A549 (cell line): ENCODE results near the gene SLC39A3. TPM values are rescaled to one million over a fixed set of nuclear protein-coding genes. Genes with fewer than 3 reads are reported as not detected.

Source experiments
- ATAC-seq, 2 experiments: fragments of 200-7000 bp in 1 of 2; fragments of >200 bp in 1 of 2; cut with Nextera tagmentation in 1 of 2; cut with Tn5 transposase in 1 of 2; 3 replicates each; pipeline versions ENCODE4 v1.8.0 to v1.9.1; 2018 to 2020; ENCODE audit warnings: mild to moderate bottlenecking in 1 of 2, moderate library complexity in 1 of 2
- CTCF ChIA-PET: fragments of 300-600 bp; sonication (Branson Sonifier 250); formaldehyde crosslinking; extraction: SDS; loops from one replicate; lab custom pipeline; 2021; ENCODE audit warnings: antibody characterized with exemption, inconsistent platforms; lab: Yijun Ruan, JAX
- POLR2A ChIA-PET: fragments of 350-600 bp; formaldehyde crosslinking; extraction: SDS; loops from one replicate; lab custom pipeline; 2021; ENCODE audit warnings: antibody characterized with exemption, inconsistent platforms; lab: Yijun Ruan, JAX
- DNase-seq, 2 experiments: peaks; one replicate each; pipeline versions ENCODE4 v3.0.0 to v3.0.0-alpha.2; 2011 to 2016; ENCODE audit warnings: low read depth in 1 of 2, low spot score in 1 of 2
- FAIRE-seq: peaks from 2 replicates; lab custom pipeline; 2011; peaks lifted over from hg19 to GRCh38; lab: Jason Lieb, UNC
- H3K27ac ChIP-seq, 2 experiments: fragments of >200 bp; sonication (Bioruptor Twin); formaldehyde crosslinking; 3 replicates each; pipeline ENCODE4 v1.5.1; 2016 to 2017
- H3K4me1 ChIP-seq: fragments of >200 bp; sonication (Bioruptor Twin); formaldehyde crosslinking; 3 replicates; pipeline ENCODE4 v1.6.1; 2016
- H3K4me2 ChIP-seq: fragments of >200 bp; sonication (Bioruptor Twin); formaldehyde crosslinking; 3 replicates; pipeline ENCODE4 v1.6.1; 2016
- H3K4me3 ChIP-seq: fragments of >200 bp; sonication (Bioruptor Twin); formaldehyde crosslinking; 3 replicates; pipeline ENCODE4 v1.5.1; 2016
- H3K9me3 ChIP-seq: fragments of >200 bp; sonication (Bioruptor Twin); formaldehyde crosslinking; 3 replicates; pipeline ENCODE4 v1.6.1; 2016
- CBX8 ChIP-seq: fragments of 200-600 bp; sonication (generic); IDR thresholded peaks from 2 replicates; pipeline ENCODE4 v1.6.1; 2016
- CEBPB ChIP-seq, 2 experiments: fragments of >200 bp in 1 of 2; sonication (Bioruptor Twin) in 1 of 2; formaldehyde crosslinking in 1 of 2; IDR thresholded peaks; 2 replicates each; pipeline ENCODE4 v1.6.1; 2012 to 2016
- CHD4 ChIP-seq: fragments of 200-600 bp; sonication (generic); IDR thresholded peaks from 2 replicates; pipeline ENCODE4 v1.6.1; 2016; ENCODE audit warnings: antibody characterized with exemption, mild to moderate bottlenecking, borderline replicate concordance
- E2F6 ChIP-seq: IDR thresholded peaks from 2 replicates; pipeline ENCODE4 v1.6.1; 2012; ENCODE audit warnings: low read depth, borderline replicate concordance
- EHF ChIP-seq: fragments of 250-450 bp; sonication (Bioruptor Pico); IDR thresholded peaks from 2 replicates; pipeline ENCODE4 v1.5.0; 2020; ENCODE audit warnings: mild to moderate bottlenecking
- ESRRA ChIP-seq: fragments of 150-350 bp; IDR thresholded peaks from 2 replicates; pipeline ENCODE4 v1.6.1; 2014; ENCODE audit warnings: mild to moderate bottlenecking, low read length, borderline replicate concordance
- FOSL2 ChIP-seq, 2 experiments: fragments of 450-650 bp in 1 of 2; fragments of >200 bp in 1 of 2; sonication (Bioruptor Twin) in 1 of 2; formaldehyde crosslinking; IDR thresholded peaks; 2 replicates each; pipeline versions ENCODE4 v1.5.0 to v1.6.1; 2016 to 2020; ENCODE audit warnings: mild to moderate bottlenecking in 1 of 2, moderate library complexity in 1 of 2
- FOXS1 ChIP-seq: fragments of 250-450 bp; sonication (Bioruptor Pico); IDR thresholded peaks from 2 replicates; pipeline ENCODE4 v1.5.0; 2020; ENCODE audit warnings: mild to moderate bottlenecking, moderate library complexity
- HES2 ChIP-seq: fragments of >200 bp; sonication (Bioruptor Twin); formaldehyde crosslinking; IDR thresholded peaks from 2 replicates; pipeline ENCODE4 v1.6.1; 2016
- HOXA7 ChIP-seq: fragments of 250-450 bp; sonication (Bioruptor Pico); IDR thresholded peaks from 2 replicates; pipeline ENCODE4 v1.5.0; 2020; ENCODE audit warnings: mild to moderate bottlenecking, moderate library complexity
- HOXB5 ChIP-seq: fragments of 250-450 bp; sonication (Bioruptor Pico); IDR thresholded peaks from 2 replicates; pipeline ENCODE4 v1.5.0; 2020; ENCODE audit warnings: mild to moderate bottlenecking, moderate library complexity
- JUN ChIP-seq, 2 experiments: fragments of >200 bp; sonication (Bioruptor Twin); formaldehyde crosslinking; IDR thresholded peaks; 2 replicates in 1 of 2; 3 replicates in 1 of 2; pipeline ENCODE4 v1.6.1; 2016 to 2017
- JUNB ChIP-seq: fragments of >200 bp; sonication (Bioruptor Twin); formaldehyde crosslinking; IDR thresholded peaks from 2 replicates; pipeline ENCODE4 v1.6.1; 2016
- MAFK ChIP-seq: fragments of 450-650 bp; IDR thresholded peaks from 2 replicates; pipeline ENCODE4 v1.6.1; 2014; ENCODE audit not compliant: partially characterized antibody
- MAZ ChIP-seq: fragments of 150-350 bp; IDR thresholded peaks from 2 replicates; pipeline ENCODE4 v1.6.1; 2014; ENCODE audit warnings: antibody characterized with exemption, low read depth, low read length, borderline replicate concordance
- MYC ChIP-seq: IDR thresholded peaks from 2 replicates; pipeline ENCODE4 v1.6.1; 2012; ENCODE audit warnings: mild to moderate bottlenecking, inconsistent platforms, low read length, improper control_type of control experiment, borderline replicate concordance
- POLR2AphosphoS2 ChIP-seq: conservative IDR thresholded peaks from 2 replicates; pipeline ENCODE4 v1.6.1; 2012; ENCODE audit warnings: low read length, improper control_type of control experiment, inconsistent platforms
- RARB ChIP-seq: fragments of 250-450 bp; sonication (Bioruptor Pico); IDR thresholded peaks from 2 replicates; pipeline ENCODE4 v1.8.0; 2021; ENCODE audit warnings: mild to moderate bottlenecking, moderate library complexity
- RFX5 ChIP-seq: fragments of 450-650 bp; IDR thresholded peaks from 2 replicates; pipeline ENCODE4 v1.7.1; 2014; ENCODE audit warnings: antibody characterized with exemption, mild to moderate bottlenecking, moderate library complexity
- RNF2 ChIP-seq: fragments of 200-600 bp; sonication (generic); IDR thresholded peaks from 2 replicates; pipeline ENCODE4 v1.6.1; 2016; ENCODE audit warnings: low read depth, mild to moderate bottlenecking, antibody characterized with exemption, moderate library complexity, borderline replicate concordance
- SMC3 ChIP-seq: fragments of >200 bp; sonication (Bioruptor Twin); formaldehyde crosslinking; IDR thresholded peaks from 3 replicates; pipeline ENCODE4 v1.6.1; 2018; ENCODE audit warnings: inconsistent platforms
- USF2 ChIP-seq: fragments of 450-650 bp; IDR thresholded peaks from 2 replicates; pipeline ENCODE4 v1.6.1; 2014; ENCODE audit warnings: antibody characterized with exemption
- ZFP36 ChIP-seq: fragments of 450-650 bp; IDR thresholded peaks from 2 replicates; pipeline ENCODE4 v1.6.1; 2014; ENCODE audit warnings: borderline replicate concordance; ENCODE audit not compliant: partially characterized antibody
- WGBS: methylation state at CpG from one replicate; pipeline ENCODE4 v1.1.6; 2017; ENCODE audit errors: missing lambda C conversion rate; 5-methylcytosine and 5-hydroxymethylcytosine counted together
- polyA plus RNA-seq, 4 experiments: library from polyadenylated mRNA; depleted of rRNA in 3 of 4; stranded (reverse); fragments of >200 nt; fragmentation: RNase III in 1 of 4; extraction: RNeasy Plus Mini Kit Qiagen cat#74134 plus additional on column Dnase treatment in 1 of 4; gene quantifications; 2 replicates in 3 of 4; 3 replicates in 1 of 4; pipeline ENCODE4 v1.2.3, GENCODE V29; 2011 to 2017
- TF ChIP-seq, protein P1 (sequence below): fragments of 150-350 bp; IDR thresholded peaks from 2 replicates; pipeline ENCODE4 v1.6.1; 2014; ENCODE audit warnings: low read depth, mild to moderate bottlenecking, low read length

Gene SLC39A3
- polyA plus RNA-seq, 2 of the 4 experiments (the other 2 are of a cell fraction), result 28.3 to 29.6 TPM

DNA sequence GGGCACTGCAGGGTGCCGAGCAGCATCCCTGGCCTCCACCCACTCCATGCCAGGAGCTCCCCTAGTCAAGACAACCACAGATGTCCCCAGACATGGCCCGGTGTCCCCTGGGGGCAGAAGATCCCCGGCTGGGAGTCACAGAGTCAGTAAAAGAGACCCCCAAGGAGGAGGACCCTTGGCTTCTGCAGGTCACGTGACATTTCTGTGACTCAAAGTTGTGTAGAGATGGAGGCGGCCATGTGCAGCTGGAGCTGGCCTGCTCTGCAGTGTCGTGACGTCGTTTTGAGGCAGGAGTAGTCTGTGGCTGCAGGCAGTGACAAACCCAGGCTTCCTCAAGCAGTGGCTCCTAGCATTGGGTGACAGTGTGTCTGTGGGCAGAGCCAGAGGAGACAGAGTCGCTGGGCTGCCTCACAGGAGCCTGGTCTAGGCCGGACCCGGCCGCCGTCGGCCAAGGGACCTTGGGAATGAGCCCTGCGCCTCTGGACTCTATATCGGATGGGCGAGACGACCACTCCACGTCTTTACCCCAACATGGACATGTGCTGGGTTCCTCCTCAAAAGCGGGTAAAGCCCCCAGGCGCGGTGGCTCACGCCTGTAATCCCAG lies 10.9 kb downstream of the SLC39A3 start:
- POLR2A ChIA-PET, result interaction anchor here (0.6 kb wide), 1 partner anchor 721 kb away, joined by 4 read pairs; no protein-coding TSS in a partner anchor

DNA sequence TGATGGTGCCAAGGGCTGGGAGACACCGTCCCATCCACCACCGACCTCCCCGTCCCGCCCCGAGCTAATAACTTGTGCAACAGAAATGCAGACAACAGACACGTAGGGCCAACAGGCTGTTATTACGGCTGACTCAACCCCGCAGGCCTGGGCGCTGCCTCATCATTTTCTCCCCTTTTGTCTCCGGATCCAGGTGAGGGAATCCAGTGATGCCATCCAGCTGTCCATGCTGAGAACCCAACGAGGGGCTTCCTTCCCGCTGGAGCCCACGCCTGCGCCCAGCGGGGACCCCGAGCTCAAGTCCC lies 12.2 kb downstream of the SLC39A3 start:
- peaks cover 11% of the 10 kb centered on the region for H3K4me1 ChIP-seq
- 54% methylated on average over 13 of the region's 16 CpGs for WGBS
- no peak for DNase-seq
- no peak overlapping the region for H3K27ac ChIP-seq
- H3K4me3 ChIP-seq, result no peak overlapping the region
- FAIRE-seq, result no peak
- no peak; a peak in 1 of 6 replicates for ATAC-seq
- ChIA-PET POLR2A (no interaction called here), CTCF (no interaction called here)
- no peak overlapping the region for H3K4me2 ChIP-seq
- H3K9me3 ChIP-seq, result no peaks in the 10 kb centered on the region
- TF ChIP-seq MAFK (peak; percentile 13), HOXB5 (no peak)

More for the DNA sequence above, 10.9 kb downstream of the SLC39A3 start:
- no peak for ATAC-seq
- Histone ChIP-seq H3K4me2 (no peak overlapping the region), H3K9me3 (no peaks in the 10 kb centered on the region), H3K4me3 (no peak overlapping the region), H3K27ac (no peak overlapping the region)
- 80% methylated on average over 6 of the region's 23 CpGs for WGBS
- CTCF ChIA-PET, result no interaction called here
- DNase-seq, result no peak
- no peak for FAIRE-seq
- TF ChIP-seq USF2 (no peak), MAZ (no peak), JUNB (no peak)
- TF ChIP-seq, all 56 proteins: peak for 0
- H3K4me1 ChIP-seq, result no peaks in the 10 kb centered on the region

GRCh38 chr19:2726904-2727639 lies 12.7 kb downstream of the SLC39A3 start:
- Histone ChIP-seq H3K9me3 (no peaks in the 10 kb centered on the region), H3K4me2 (no peak overlapping the region), H3K27ac (no peak overlapping the region), H3K4me1 (peaks cover 12% of the 10 kb centered on the region), H3K4me3 (no peak overlapping the region)
- no peak for ATAC-seq
- POLR2A ChIA-PET, result no interaction called here
- 72% methylated on average over 13 of the region's 26 CpGs for WGBS
- DNase-seq, result no peak
- CTCF ChIA-PET, result interaction anchor here (0.6 to 1.7 kb wide), 2 partner anchors 79 to 708 kb away, joined by 3 to 5 read pairs; no protein-coding TSS in a partner anchor
- FAIRE-seq, result no peak
- TF ChIP-seq USF2, result no peak
- TF ChIP-seq CEBPB (IDR thresholded peaks at IDR 0.05), result no peak
- no peak for TF ChIP-seq MAZ
- TF ChIP-seq HES2, result no peak
- TF ChIP-seq RARB (CRISPR knock-in tag), result no peak
- TF ChIP-seq CBX8, result no peak
- no peak for TF ChIP-seq JUNB
- no peak for TF ChIP-seq FOXS1 (CRISPR knock-in tag)

GRCh38 chr19:2726160-2726855 lies 13.5 kb downstream of the SLC39A3 start:
- WGBS, result 86% methylated on average over 9 of the region's 15 CpGs
- DNase-seq (no peak), FAIRE-seq (no peak)
- Histone ChIP-seq H3K4me2 (no peak overlapping the region), H3K9me3 (no peaks in the 10 kb centered on the region), H3K4me1 (peaks cover 12% of the 10 kb centered on the region)
- TF ChIP-seq JUNB, result no peak
- TF ChIP-seq, protein P1, sequence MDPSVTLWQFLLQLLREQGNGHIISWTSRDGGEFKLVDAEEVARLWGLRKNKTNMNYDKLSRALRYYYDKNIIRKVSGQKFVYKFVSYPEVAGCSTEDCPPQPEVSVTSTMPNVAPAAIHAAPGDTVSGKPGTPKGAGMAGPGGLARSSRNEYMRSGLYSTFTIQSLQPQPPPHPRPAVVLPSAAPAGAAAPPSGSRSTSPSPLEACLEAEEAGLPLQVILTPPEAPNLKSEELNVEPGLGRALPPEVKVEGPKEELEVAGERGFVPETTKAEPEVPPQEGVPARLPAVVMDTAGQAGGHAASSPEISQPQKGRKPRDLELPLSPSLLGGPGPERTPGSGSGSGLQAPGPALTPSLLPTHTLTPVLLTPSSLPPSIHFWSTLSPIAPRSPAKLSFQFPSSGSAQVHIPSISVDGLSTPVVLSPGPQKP, result no peak
- TF ChIP-seq RFX5, result no peak
- no peak for TF ChIP-seq ESRRA
- TF ChIP-seq HOXA7 (CRISPR knock-in tag), result no peak
- no peak for TF ChIP-seq CHD4
- TF ChIP-seq EHF, result no peak
- no peak for TF ChIP-seq E2F6
- no peak for TF ChIP-seq RNF2
- TF ChIP-seq JUN (IDR thresholded peaks at IDR 0.05), result no peak
- TF ChIP-seq MYC, result no peak
- TF ChIP-seq SMC3, result no peak
- no peak for TF ChIP-seq ZFP36
- TF ChIP-seq POLR2AphosphoS2, result no peak
- TF ChIP-seq FOSL2 (IDR thresholded peaks at IDR 0.05), result no peak
- TF ChIP-seq FOSL2 (CRISPR knock-in tag; IDR thresholded peaks at IDR 0.05), result no peak
- TF ChIP-seq, all 56 proteins: peak for 0
- POLR2A ChIA-PET, result no interaction called here
- no peak for ATAC-seq
- H3K4me3 ChIP-seq, result no peak overlapping the region
- no peak overlapping the region for H3K27ac ChIP-seq
- CTCF ChIA-PET, result interaction anchor here (0.6 to 1.7 kb wide), 2 partner anchors 78 to 707 kb away, joined by 3 to 5 read pairs; no protein-coding TSS in a partner anchor
